Activated CD8-positive, alpha-beta memory T cell treated with anti-CD3 and anti-CD28 coated beads, Interleukin-2, amount 50 U/mL, for 4 hours (primary cell): ENCODE results near the gene EFHC1.

ENCODE experiments used
- DNase-seq: peaks from one replicate; pipeline ENCODE4 v3.0.0-alpha.2; 2020

Gene EFHC1

GRCh38 chr6:52523378-52524142, 103.4 kb downstream of the EFHC1 start:
- no peak for DNase-seq

DNA sequence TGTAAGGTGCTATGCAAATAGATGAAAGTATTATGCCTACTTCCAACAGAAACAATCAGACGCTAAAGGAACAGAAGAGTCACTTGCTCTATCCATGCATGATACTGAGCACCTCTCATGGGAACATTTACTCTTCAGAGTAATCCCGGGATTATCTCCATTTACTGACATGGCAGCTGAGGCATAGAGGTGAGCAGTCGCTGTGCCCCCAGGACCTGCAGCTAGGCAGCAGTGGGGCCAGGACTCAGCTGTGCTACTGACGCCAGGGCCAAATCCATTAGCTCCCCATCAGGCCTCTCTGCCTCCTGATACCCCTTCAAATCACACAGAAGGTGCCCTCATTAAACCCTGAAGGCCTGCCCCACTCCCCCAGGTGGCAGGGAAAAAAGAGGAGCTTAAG, 104.8 kb downstream of the EFHC1 start:
- DNase-seq, result no peak

- no peak for DNase-seq
Measured at GRCh38 chr6:52526634-52527033, 106.5 kb downstream of the EFHC1 start.

DNA sequence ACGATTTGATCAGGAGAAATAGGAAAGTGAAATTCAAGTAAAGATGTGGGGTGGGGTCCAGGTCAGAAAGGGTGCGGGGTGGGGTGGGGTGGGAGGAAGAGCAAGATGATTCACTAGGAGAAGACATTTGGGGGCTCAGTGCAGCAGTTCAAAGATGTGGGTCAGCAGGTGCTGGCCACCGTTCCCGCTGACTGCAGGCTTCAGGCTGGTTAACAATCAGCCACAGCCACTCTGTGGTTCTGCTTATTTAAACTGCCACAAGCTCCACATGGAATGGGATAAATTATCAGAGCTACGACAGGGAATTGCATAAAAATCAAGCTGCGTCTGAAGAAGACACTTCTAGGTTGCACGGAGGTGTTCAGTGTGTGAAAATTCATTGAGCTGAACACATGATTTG, 107.3 kb downstream of the EFHC1 start:
- DNase-seq, result no peak

- DNase-seq, result no peak
Measured at GRCh38 chr6:52529311-52529710, 109.2 kb downstream of the EFHC1 start.

DNA sequence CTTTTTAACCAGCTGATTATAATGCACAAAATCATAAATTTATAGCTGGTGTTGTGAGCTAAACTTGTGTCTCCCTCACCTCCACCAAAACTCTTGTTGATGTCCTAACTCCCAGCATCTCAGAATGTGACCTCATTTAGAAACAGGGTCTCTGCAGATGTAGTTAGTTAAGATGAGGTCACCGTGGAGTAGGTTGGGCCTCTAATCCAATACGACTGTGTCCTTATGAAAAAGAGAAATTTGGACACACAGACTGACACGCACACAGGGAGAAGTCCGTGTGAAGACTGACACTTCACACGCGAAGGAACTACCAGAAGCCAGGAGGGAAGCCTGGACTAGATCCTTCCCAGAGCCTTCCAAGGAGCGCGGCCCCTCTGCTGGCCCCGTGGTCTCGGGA, 110.2 kb downstream of the EFHC1 start:
- DNase-seq, result no peak

DNA sequence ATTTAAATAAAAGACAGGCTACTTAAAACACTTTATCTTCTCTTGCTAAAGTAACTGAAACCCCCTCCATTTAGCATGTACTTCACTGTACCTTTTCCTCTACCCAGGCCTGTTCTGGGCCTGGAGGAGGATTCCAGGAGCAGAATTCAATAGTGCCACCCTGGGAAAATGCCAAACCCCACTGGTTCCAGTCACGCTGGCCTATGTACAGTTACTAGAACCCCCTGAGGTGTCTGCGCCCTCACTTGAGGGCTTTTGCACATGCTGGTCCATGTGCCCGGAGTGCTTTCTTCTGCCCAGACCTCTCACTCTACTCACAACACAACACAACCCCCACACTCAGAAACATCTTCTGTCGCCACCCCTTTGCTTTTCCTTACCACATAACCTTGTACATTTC, 111.3 kb downstream of the EFHC1 start:
- DNase-seq, result no peak

DNA sequence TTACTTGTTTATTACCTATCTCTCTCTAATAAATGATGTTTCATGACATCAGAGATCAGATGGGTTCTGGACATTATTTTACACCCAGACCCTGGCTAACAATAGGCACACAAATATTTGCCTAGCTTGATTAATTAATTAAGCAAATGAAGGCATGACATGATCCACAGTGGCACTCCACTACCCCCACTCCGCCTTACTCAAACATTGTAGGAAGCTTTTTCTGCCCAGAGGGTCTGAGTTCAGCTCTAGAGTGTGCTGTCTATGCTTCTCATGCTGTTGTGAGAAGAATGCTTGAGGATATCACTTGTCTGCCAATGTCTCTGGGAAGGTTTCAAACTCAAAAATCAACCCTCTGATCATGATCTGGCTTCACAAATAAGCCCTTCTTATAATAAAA, 111.7 kb downstream of the EFHC1 start:
- no peak for DNase-seq

GRCh38 chr6:52532457-52532856, 112.3 kb downstream of the EFHC1 start:
- no peak for DNase-seq

DNA sequence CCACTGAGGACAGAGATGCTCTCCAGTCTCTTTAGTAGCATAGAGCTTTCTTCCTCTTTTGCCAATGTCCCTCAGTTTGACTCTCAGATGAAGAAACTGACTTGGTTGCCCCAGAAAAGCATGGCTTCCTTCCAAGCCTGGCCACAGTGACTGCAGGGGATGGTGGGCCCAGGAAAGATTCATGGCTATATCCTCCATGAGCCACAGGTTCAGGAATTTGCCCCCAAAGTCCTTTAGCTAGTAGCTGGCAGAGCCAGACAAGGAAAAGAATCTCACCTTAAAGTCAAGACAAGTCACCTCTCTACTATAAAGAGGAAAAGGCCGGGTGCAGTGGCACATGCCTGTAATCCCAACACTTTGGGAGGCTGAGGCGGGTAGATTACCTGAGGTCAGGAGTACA, 113.3 kb downstream of the EFHC1 start:
- DNase-seq, result no peak

DNA sequence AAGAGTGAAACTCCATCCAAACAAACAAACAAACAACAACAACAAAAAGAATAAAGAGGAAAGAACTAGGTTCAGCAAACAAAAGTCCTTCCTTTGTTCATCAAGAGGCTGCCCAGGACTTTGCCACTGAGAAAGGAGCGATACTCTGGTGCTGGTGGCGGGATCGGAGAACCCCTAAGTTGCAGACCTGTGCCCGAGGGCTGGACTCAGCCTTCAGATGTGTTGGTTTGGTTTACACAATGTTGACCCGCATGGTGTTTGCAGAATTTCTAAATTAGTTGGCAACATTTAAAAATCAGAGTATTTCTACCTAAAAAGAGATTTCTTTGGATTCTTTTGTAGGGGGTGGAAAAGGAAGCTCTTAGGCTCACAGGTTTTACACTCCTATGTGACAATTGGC, 114.2 kb downstream of the EFHC1 start:
- no peak for DNase-seq

DNA sequence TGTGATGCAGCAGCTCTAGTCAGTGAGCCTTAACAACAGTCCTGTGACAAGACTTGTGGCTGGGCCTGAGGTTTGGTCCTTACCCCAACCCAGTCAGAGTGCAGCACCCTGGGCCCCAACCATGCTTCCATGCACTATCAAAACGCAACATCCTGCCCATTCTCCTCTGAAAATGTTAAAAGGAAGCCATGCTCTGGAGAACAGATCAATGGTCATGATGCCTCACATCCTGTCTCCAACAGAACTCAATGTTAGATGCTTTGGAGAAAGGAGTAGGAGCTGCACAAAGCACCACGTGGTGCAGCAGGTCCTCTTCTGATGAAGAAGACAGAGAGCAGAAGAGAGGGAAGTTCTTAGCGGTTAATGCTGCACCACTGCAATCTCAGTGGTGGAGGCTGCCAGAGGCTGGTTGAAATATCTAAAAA, 114.8 kb downstream of the EFHC1 start:
- no peak for DNase-seq

DNA sequence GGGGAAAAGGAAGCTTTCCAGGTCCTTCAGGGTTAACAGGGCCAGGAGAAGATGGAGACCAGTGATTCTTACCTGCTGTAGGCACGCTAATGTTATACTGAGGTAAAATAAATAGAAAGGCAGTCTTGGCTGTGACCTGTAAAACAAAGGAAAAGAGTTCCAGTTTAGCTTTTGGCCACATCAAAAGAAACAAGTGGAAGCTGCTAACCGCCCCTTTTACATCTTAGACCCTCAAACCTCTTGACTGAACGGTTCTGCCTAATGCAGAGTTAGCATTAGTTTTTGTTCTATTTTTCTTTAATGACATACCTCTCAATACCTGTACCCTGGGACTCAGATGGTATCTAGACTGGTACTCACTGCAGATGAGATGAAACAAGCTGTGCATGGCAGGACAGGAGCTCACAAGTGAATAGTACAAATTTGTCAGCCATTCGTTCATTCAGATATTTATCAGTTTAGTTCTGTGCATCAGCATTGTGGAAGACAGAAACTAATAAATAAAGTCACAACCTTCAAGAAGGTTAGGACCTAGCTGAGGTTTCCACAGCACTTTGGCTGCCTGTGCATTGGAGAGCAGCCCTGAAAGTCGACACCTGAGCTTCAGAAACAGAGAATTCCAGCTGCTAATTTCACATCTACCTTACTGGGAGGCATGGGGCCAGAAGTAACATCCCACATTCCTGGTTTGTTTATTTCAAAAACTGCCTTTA, 115.7 kb downstream of the EFHC1 start:
- no peak for DNase-seq

GRCh38 chr6:52536424-52536916, 116.3 kb downstream of the EFHC1 start:
- no peak for DNase-seq

DNA sequence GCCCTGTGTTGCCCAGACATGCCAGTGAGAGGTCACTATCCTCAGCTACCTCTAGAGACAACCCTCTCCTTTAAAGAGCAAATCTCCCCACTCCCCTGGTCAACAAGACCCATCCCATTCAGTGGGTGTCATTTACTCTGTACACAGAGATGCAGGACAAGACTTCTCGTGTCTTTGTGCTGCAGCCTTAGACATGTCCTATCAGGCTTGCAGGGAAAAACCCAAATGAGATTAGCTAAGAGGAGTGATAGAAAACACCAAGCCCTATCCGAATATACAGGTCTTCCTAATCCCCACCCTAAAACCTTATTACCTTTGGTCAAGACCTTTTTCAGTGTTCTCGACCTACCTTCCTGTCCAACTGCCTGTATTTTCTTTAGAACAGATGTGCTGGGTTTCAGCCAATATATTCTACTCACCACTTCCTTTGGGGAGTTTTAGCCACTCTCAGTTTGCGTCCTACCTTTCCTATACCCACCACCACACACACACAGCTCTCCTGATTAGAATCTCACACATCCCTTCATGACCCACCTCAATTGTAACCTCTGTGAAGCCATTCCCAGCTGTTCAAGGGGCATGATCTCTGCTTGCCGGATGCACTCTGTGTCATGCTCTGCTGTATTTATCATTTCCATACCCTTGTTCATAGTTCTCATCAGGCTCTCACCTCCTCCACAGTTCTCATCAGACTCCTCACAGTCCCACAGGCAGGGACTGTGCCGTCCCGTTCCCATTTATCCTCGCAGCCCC, 117.0 kb downstream of the EFHC1 start:
- no peak for DNase-seq

DNA sequence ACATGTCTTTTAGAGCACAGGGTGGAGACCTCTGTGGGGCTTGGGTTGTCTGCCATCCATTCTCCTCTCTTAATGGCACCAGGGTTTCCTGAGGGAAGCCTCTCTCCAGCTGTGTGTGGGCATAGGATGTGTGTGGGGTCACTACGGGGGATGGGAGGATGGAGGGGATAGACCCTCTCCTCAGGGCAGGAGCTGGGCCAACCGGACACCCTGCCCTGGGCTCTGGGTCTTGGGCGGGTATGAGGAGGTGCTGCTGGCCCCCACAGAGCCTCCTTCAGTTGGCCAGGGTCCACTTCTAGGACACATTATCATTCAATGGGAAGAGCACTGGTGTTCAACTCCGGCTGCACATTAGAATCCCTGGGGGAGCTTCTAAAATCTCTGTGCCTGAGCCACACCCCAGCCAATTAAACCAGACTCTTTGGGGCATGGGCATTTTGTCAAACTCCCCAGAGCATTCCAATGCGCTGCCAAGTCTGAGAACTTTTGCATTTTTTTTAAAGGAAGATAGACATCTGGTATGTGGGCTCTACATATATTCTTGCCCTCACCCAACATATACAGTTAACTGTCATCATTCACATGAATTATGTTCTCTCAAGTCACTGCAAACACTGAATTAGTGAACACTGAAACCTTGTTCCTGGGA, 118.2 kb downstream of the EFHC1 start:
- DNase-seq, result no peak

- no peak for DNase-seq
Measured at GRCh38 chr6:52538901-52539354, 118.8 kb downstream of the EFHC1 start.

- no peak for DNase-seq
Measured at GRCh38 chr6:52539607-52540006, 119.5 kb downstream of the EFHC1 start.

- no peak for DNase-seq
Measured at GRCh38 chr6:52540286-52540902, 120.3 kb downstream of the EFHC1 start.

DNA sequence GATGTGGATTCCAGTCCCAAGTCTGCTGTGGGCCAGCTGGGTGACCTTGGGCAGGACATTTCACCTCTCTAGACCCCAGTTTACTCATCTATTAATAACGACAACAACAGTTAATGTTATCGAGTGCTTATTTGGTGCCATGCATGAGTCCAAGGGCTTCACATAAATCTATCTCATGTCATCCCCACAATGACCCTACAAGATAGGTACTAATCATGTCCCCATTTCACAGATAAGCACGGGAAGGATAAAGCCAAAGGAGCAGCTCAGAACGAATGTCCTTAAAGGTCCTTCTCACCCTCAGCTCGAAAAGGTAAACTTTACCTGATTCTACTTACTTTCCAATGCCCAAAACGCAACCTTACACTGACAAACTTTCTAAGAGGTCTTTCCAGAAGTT, 121.0 kb downstream of the EFHC1 start:
- no peak for DNase-seq

GRCh38 chr6:52543262-52543661, 123.1 kb downstream of the EFHC1 start:
- no peak for DNase-seq
